Activated CD4-positive, CD25-positive, alpha-beta regulatory T cell treated with anti-CD3 and anti-CD28 coated beads, Interleukin-2, amount 50 U/mL, for 16 hours (primary cell): Measurements from ENCODE around the gene IZUMO2.
"Not testable (repeated sequence)": the region's sequence is repeated elsewhere in the genome, so short reads cannot be mapped to it uniquely, and the experiment has no call there.

ENCODE experiments used
- DNase-seq: peaks from one replicate; pipeline ENCODE4 v3.0.0-alpha.2; 2020; ENCODE audit warnings: low read depth, low spot score

Gene IZUMO2

GRCh38 chr19:50136603-50137365 lies 26.3 kb downstream of the IZUMO2 start:
- not testable (repeated sequence) for DNase-seq

GRCh38 chr19:50135856-50136602 lies 27.1 kb downstream of the IZUMO2 start:
- DNase-seq: not testable (repeated sequence)

DNA sequence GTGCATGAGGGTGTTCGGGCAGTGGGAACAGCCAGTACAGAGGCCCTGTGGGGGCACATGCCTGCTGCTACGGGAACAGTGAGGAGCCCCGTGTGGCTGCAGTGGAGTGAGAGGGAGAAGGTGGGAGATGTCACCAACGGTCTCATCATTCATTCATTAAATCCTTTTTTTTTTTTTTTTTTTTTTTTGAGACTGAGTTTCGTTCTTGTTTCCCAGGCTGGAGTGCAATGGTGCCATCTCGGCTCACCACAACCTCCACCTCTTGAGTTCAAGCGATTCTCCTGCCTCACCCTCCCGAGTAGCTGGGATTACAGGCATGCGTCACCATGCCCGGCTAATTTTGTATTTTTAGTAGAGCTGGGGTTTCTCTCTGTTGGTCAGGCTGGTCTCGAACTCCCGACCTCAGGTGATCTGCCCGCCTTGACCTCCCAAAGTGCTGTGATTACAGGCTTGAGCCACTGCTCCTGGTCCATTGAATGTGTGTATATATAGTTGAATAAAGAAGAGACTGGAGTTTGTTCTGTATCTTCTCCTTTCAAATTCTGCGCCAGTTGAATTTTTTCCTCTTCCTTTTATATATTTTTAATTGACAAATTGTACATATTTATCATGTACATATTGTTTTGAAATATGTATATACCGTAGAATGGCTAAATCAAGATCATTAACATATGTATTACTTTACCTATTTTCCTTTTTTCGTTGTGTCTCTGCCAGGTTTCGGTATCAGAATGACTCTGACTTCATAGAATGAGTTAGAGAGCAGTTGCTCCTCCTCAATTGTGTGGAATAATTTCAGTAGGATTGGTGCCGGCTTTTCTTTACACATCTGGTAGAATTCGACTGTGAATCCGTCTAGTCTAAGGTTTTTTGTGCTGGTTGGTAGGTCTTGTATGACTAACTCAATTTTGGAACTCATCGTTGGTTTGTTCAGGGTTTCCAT lies 28.0 kb downstream of the IZUMO2 start:
- not testable (repeated sequence) for DNase-seq

- DNase-seq: not testable (repeated sequence)
These were observed 29.3 kb downstream of the IZUMO2 start for GRCh38 chr19:50133518-50134492.

DNA sequence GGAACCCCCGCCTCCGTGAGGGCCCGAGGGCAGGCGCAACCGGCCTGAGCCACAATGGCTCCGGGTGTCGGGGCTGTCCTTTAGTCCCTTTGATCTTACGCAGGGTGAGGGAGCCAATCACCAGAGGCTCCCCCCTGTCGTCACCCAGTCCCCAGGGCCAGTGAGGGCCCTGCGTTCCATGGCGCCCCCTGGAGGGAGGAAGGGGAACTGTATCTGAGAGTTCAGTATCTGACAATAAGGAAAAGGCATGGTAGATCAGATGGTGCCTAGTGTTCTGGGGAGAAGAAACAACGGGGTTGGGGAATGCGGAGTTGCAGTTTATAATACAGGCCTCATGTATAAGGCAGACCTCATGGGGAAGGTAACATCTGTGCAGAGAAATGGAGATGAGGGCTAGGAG lies 59.1 kb downstream of the IZUMO2 start:
- DNase-seq: not testable (repeated sequence)

GRCh38 chr19:50103405-50103804 lies 59.7 kb downstream of the IZUMO2 start:
- DNase-seq: not testable (repeated sequence)
